Measurements from ENCODE around the gene KCND1.
A peak's percentile ranks its signal among the peaks of the same experiment; 100 is the strongest.

The KCND1 gene

DNA sequence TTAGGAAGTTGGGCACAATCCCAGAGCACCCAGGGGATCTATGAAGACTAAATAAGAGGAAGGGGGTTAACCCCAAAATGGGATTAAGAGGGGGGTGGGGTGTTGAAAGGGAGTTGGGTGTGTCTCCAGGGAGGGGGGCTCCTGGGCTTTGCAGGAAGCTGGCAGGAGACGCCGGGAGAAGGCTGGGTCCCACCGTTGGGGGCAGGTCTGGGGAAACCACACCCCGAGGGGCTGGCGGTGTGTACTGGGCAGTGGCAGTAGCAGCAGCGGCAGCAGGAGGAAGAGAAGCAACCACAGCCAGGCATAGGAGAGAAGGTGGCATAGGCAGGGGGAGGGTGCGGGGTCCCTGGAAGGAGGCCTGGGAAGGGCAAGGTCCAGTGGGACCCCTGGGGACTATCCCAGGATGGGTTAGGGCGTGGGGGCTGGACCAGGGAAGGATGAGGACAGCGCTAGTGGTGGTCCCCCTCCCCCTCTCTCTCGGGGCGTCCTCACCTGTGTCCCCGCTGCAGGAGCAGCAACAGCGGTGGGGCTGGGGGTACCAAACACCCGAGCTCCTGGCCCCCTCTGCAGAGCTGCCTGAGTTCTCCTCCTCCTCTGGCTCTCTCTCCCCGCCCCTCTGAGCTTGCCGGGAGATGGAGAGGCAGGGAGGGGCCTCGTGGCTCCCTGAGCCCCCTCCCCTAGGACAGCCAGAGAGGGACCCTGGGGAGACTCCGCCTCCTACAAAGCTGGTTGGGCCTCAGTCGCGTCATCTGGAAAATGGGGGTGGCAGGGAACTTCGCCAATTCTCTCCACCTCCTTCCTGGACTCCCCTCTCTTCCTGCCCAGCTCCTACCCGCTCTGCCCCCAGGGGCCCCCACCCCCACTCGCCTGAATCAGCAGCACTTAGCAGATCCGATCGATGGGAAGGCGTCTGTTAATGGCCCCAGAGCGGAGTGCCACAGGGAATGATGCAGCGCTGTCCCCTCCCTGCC lies at the start of gene KCND1:
KCND1 (minus strand) TSS at position 596 of the 971 bp plus-strand sequence. CDS start 1,573 bp downstream, outside the sequence.
- Histone ChIP-seq H3K4me3 (ENCODE audit: low read depth in 1 of 2, low read length in 2 of 2) (peak within 1 kb of the TSS; percentile 46 to 59), H3K36me3 (ENCODE audit: control insufficient read depth in 1 of 2, insufficient read depth in 2 of 2, low read length in 2 of 2) (peaks cover 7 to 9% of the 10 kb centered on the region in 2 donors), H3K9me3 (ENCODE audit: control insufficient read depth in 1 of 2, low read length in 2 of 2) (no peaks in the 10 kb centered on the region), H3K4me1 (ENCODE audit: control insufficient read depth in 1 of 2, insufficient read depth in 2 of 2, low read length in 2 of 2) (peaks cover 0 to 5% of the 10 kb centered on the region in 2 donors), H3K27me3 (ENCODE audit: low read depth, low read length) (no peaks in the 10 kb centered on the region), H3K27ac (ENCODE audit: low read length) (no peak within 1 kb of the TSS)

DNA sequence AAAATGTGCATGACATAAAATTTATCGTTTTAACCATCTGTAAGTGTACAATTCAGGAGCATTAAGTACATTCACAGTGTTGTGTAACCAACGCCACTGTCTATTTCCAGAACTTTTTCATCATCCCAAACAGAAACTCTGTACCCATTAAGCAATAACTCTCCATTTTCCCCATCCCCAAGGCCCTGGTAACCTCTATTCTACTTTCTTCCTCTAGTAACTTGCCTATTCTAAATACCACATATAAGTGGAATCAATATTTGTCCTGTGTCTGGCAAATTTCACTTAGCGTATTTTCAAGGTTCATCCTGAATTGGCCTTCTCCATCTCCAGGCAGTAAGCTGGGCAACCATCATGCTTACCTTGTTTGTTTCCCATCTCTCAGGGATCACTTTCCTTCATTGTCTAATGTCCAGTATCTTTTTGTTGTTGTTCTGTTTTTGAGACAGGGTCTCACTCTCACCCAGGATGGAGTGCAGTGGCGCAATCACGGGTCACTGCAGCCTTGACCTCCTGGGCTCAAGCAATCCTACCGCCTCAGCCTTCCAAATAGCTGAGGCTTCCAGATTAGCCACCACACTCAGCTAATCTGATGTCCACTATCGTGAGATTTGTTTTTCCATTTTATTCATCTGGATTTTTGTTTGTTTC lies 48.1 kb upstream of the KCND1 start:
- H3K36me3 ChIP-seq (ENCODE audit: control insufficient read depth in 1 of 2, insufficient read depth in 2 of 2, low read length in 2 of 2), result peaks cover 0 to 4% of the 10 kb centered on the region in 2 donors
- no peak overlapping the region for H3K4me3 ChIP-seq (ENCODE audit: low read depth in 1 of 2, low read length in 2 of 2)
- H3K27me3 ChIP-seq (ENCODE audit: low read depth, low read length), result no peaks in the 10 kb centered on the region
- no peaks in the 10 kb centered on the region for H3K4me1 ChIP-seq (ENCODE audit: control insufficient read depth in 1 of 2, insufficient read depth in 2 of 2, low read length in 2 of 2)
- H3K27ac ChIP-seq (ENCODE audit: low read length), result no peak overlapping the region
- no peaks in the 10 kb centered on the region for H3K9me3 ChIP-seq (ENCODE audit: control insufficient read depth in 1 of 2, low read length in 2 of 2)

DNA sequence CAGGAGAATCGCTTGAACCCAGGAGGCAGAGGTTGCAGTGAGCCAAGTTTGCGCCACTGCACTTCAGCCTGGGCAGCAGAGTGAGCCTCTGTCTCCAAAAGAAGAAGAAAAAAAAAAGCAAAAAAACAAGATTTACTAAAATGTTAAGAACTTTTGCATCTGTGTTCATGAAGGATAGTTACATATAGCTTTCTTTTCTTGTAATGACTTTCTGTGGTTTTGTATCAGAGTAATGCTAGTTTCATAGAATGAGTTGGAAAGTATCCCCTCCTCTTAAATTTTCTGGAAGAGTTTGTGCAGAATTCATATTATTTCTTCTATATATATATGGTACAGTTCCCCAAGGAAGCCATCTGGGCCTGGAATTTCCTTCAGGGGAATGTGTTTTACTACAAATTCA lies 47.4 kb upstream of the KCND1 start:
- Histone ChIP-seq H3K27ac (ENCODE audit: low read length) (no peak overlapping the region), H3K4me1 (ENCODE audit: control insufficient read depth in 1 of 2, insufficient read depth in 2 of 2, low read length in 2 of 2) (no peaks in the 10 kb centered on the region), H3K9me3 (ENCODE audit: control insufficient read depth in 1 of 2, low read length in 2 of 2) (no peaks in the 10 kb centered on the region), H3K36me3 (ENCODE audit: control insufficient read depth in 1 of 2, insufficient read depth in 2 of 2, low read length in 2 of 2) (no peaks in the 10 kb centered on the region), H3K27me3 (ENCODE audit: low read depth, low read length) (no peaks in the 10 kb centered on the region), H3K4me3 (ENCODE audit: low read depth in 1 of 2, low read length in 2 of 2) (no peak overlapping the region)

DNA sequence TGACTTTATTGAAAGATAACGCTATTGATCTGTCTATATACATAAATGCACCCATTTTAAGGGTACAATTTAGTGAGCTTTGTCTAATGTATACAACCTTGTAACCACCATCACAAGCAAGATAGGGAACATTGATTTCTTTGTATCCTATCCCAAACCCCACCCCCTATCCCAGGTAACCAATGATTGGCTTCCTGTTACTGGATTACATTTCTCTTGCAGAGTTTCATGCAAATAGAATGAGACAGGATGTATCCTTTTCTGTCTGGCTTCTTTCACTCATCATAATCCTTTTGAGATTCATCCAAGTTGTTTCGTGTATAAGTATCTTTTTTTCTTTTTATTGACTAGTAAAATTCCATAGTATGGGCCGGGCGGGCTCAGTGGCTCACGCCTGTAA lies 32.1 kb upstream of the KCND1 start:
- no peaks in the 10 kb centered on the region for H3K9me3 ChIP-seq (ENCODE audit: control insufficient read depth in 1 of 2, low read length in 2 of 2)
- H3K4me1 ChIP-seq (ENCODE audit: control insufficient read depth in 1 of 2, insufficient read depth in 2 of 2, low read length in 2 of 2), result peaks cover 7 to 9% of the 10 kb centered on the region in 2 donors
- no peaks in the 10 kb centered on the region for H3K27me3 ChIP-seq (ENCODE audit: low read depth, low read length)
- peaks cover under 1% of the 10 kb centered on the region in 2 donors for H3K36me3 ChIP-seq (ENCODE audit: control insufficient read depth in 1 of 2, insufficient read depth in 2 of 2, low read length in 2 of 2)
- H3K27ac ChIP-seq (ENCODE audit: low read length), result no peak overlapping the region
- no peak overlapping the region for H3K4me3 ChIP-seq (ENCODE audit: low read depth in 1 of 2, low read length in 2 of 2)

DNA sequence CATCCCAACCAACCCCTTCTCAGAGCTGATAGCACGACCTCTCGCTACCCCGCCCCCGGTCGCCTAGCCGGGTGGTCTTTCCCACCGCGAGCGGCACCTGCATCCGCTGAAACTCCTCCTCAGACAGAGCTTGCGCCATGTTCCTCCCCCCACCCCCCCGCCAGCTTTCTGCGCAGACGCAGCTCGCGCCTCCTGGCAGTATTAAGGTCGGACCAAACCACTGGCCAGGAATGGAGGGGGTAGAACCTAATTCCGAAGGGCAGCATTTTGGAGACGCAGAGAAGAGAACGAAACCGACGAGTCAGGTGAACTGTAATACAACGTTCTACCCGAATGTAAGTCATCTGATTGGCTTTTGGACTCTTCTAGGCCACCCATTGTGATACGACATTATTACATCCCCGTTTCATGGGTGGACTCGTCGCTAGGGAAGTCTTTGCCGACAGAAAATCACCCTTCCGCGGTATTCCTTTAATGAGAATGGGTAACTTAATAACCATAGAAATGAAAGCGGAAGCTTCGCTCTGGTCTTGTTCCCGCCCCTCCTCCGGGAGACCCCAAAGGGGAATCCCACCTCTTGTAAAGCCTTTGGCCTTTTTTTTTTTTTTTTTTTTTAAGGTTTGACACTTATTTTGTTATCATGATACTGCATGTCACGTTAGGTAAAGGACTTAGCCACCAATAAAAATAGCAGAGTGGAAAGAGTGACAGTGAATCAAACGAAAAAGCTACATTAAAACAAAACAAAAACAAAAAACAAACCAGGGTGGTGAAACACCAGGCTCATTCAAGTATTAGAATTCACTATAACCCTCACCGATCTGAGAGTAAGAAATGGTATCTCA lies 30.7 kb upstream of the KCND1 start, which contains the start of gene GRIPAP1:
GRIPAP1 (minus strand) TSS at position 174 of the 845 bp plus-strand sequence; CDS start at position 139, 35 bp downstream.
- peak within 1 kb of the TSS; percentile 92 for H3K27ac ChIP-seq (ENCODE audit: low read length)
- peaks cover 4 to 11% of the 10 kb centered on the region in 2 donors for H3K36me3 ChIP-seq (ENCODE audit: control insufficient read depth in 1 of 2, insufficient read depth in 2 of 2, low read length in 2 of 2)
- H3K27me3 ChIP-seq (ENCODE audit: low read depth, low read length), result no peaks in the 10 kb centered on the region
- peak within 1 kb of the TSS; percentile 79 to 83 for H3K4me3 ChIP-seq (ENCODE audit: low read depth in 1 of 2, low read length in 2 of 2)
- H3K4me1 ChIP-seq (ENCODE audit: control insufficient read depth in 1 of 2, insufficient read depth in 2 of 2, low read length in 2 of 2), result peaks cover 7 to 9% of the 10 kb centered on the region in 2 donors
- H3K9me3 ChIP-seq (ENCODE audit: control insufficient read depth in 1 of 2, low read length in 2 of 2), result no peaks in the 10 kb centered on the region

DNA sequence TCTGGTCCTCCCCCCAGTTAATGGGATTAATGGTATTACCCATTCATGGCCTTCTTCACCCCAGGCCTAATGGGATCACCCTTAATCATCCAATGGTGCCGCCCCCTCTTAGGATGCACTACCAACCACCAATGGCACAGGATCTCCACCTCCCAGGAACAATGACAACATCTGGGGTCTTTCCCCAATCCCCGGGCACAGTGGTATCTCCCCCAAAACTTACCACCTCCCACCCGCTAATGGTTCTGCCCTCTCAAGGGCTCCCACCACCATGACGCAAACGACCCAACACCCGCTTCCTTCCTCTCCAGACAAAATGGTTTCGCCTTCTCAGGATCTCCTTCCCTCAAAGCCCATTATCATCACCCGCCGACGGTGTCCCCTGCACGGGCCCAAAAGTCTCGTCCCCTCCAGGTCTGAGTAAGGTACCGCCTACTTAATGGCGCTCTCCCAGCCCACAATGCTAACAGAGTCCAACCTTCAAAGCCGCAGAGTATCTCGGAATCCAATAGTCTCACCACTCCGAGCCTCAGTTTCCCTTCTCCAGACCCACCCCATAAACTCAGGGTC lies 30.0 kb upstream of the KCND1 start:
- no peaks in the 10 kb centered on the region for H3K9me3 ChIP-seq (ENCODE audit: control insufficient read depth in 1 of 2, low read length in 2 of 2)
- no peaks in the 10 kb centered on the region for H3K27me3 ChIP-seq (ENCODE audit: low read depth, low read length)
- peak overlapping the region; percentile 79 to 83 for H3K4me3 ChIP-seq (ENCODE audit: low read depth in 1 of 2, low read length in 2 of 2)
- H3K36me3 ChIP-seq (ENCODE audit: control insufficient read depth in 1 of 2, insufficient read depth in 2 of 2, low read length in 2 of 2), result peaks cover 6 to 11% of the 10 kb centered on the region in 2 donors
- H3K27ac ChIP-seq (ENCODE audit: low read length), result peak overlapping the region; percentile 92
- H3K4me1 ChIP-seq (ENCODE audit: control insufficient read depth in 1 of 2, insufficient read depth in 2 of 2, low read length in 2 of 2), result peaks cover 7 to 9% of the 10 kb centered on the region in 2 donors

DNA sequence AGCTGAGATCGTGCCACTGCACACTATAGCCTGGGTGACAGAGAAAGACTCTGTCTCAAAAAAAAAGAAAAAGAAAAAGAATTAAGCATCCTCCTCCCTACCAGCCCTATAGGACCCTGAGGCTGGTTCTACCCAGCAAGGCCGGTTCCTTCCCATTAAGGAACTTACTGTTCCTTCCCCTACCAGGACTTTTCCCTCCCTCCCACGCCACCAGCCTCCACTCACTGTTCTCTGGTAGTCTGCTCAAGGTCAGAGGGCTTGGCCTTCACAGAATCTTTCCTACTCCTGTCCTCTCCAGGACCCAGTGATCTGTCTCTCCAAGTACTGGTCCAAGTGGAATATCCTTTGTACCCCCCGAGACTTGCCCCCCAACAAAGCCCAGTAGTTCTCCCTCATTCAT lies 29.0 kb upstream of the KCND1 start:
- Histone ChIP-seq H3K27me3 (ENCODE audit: low read depth, low read length) (no peaks in the 10 kb centered on the region), H3K36me3 (ENCODE audit: control insufficient read depth in 1 of 2, insufficient read depth in 2 of 2, low read length in 2 of 2) (peaks cover 6 to 15% of the 10 kb centered on the region in 2 donors), H3K4me3 (ENCODE audit: low read depth in 1 of 2, low read length in 2 of 2) (peak overlapping the region; percentile 79 to 83), H3K4me1 (ENCODE audit: control insufficient read depth in 1 of 2, insufficient read depth in 2 of 2, low read length in 2 of 2) (peaks cover 7 to 9% of the 10 kb centered on the region in 2 donors), H3K9me3 (ENCODE audit: control insufficient read depth in 1 of 2, low read length in 2 of 2) (no peaks in the 10 kb centered on the region), H3K27ac (ENCODE audit: low read length) (no peak overlapping the region)

DNA sequence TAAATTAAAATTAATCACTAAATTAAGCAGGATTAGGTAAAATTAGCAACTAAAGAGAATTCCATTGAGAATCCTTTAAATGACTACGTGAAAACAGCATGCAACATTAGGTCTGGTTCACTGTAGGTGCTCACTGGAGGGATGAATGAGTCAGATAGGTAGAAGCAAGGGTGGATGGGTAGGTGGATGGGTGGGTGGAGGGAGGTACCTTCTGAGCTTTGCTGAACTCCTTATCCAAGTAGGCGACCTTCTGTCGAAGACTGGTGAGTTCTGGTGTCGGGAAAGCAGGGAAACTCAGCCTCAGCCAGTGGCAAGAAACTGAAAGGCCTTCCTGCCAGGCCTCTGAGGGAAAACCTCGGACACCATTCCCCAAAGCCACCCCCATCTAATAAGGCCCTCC lies 27.4 kb upstream of the KCND1 start:
- Histone ChIP-seq H3K4me1 (ENCODE audit: control insufficient read depth in 1 of 2, insufficient read depth in 2 of 2, low read length in 2 of 2) (peaks cover 7 to 9% of the 10 kb centered on the region in 2 donors), H3K9me3 (ENCODE audit: control insufficient read depth in 1 of 2, low read length in 2 of 2) (no peaks in the 10 kb centered on the region), H3K27ac (ENCODE audit: low read length) (no peak overlapping the region), H3K27me3 (ENCODE audit: low read depth, low read length) (no peaks in the 10 kb centered on the region), H3K4me3 (ENCODE audit: low read depth in 1 of 2, low read length in 2 of 2) (no peak overlapping the region), H3K36me3 (ENCODE audit: control insufficient read depth in 1 of 2, insufficient read depth in 2 of 2, low read length in 2 of 2) (peaks cover 9 to 15% of the 10 kb centered on the region in 2 donors)

DNA sequence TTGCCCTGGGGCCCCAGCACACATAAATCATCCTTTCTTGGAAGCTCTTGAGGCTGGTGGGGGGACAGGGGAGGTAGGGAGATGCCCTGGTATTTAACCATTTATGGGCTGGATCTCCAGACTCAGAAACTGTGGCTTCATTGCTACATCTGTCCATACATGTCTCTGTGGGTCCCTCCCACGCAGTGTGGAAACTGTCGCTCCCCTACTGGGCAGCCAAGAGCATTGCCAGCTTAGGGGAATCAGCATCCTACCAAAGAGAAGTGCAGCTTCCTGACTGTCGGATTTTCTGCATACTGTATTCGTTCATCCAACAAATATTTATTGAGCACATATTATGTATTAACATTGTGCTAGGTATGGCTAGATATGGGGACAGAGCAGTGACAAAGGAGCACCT lies 26.7 kb upstream of the KCND1 start:
- Histone ChIP-seq H3K36me3 (ENCODE audit: control insufficient read depth in 1 of 2, insufficient read depth in 2 of 2, low read length in 2 of 2) (peaks cover 10 to 19% of the 10 kb centered on the region in 2 donors), H3K4me3 (ENCODE audit: low read depth in 1 of 2, low read length in 2 of 2) (no peak overlapping the region), H3K27me3 (ENCODE audit: low read depth, low read length) (no peaks in the 10 kb centered on the region), H3K9me3 (ENCODE audit: control insufficient read depth in 1 of 2, low read length in 2 of 2) (no peaks in the 10 kb centered on the region), H3K27ac (ENCODE audit: low read length) (no peak overlapping the region), H3K4me1 (ENCODE audit: control insufficient read depth in 1 of 2, insufficient read depth in 2 of 2, low read length in 2 of 2) (peaks cover 7 to 9% of the 10 kb centered on the region in 2 donors)

DNA sequence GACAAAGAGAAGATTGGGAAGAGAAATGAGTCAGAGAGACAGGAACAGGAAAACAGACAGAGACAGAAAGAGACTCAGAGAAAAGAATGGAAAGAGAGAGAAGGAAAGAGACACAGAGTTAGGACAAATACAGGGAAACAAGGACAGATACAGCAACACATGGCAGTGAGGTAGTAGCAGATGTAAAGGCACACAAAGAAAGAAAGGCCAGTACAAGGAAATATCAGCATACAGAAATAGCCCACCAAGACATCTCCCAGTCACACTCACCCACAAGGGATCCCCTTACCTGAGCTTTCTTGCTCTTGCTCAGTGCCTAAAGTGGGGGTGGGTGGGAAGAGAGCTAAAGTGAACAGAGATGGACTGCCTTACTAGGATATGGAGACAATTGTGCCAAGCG lies 26.2 kb upstream of the KCND1 start:
- Histone ChIP-seq H3K27ac (ENCODE audit: low read length) (no peak overlapping the region), H3K4me3 (ENCODE audit: low read depth in 1 of 2, low read length in 2 of 2) (no peak overlapping the region), H3K27me3 (ENCODE audit: low read depth, low read length) (no peaks in the 10 kb centered on the region), H3K4me1 (ENCODE audit: control insufficient read depth in 1 of 2, insufficient read depth in 2 of 2, low read length in 2 of 2) (peaks cover 7 to 9% of the 10 kb centered on the region in 2 donors), H3K36me3 (ENCODE audit: control insufficient read depth in 1 of 2, insufficient read depth in 2 of 2, low read length in 2 of 2) (peaks cover 13 to 25% of the 10 kb centered on the region in 2 donors), H3K9me3 (ENCODE audit: control insufficient read depth in 1 of 2, low read length in 2 of 2) (no peaks in the 10 kb centered on the region)

Measured in muscle layer of duodenum (tissue), 2 donors.